GM12878 (cell line): ENCODE data around the gene TERB1. TPM values are rescaled to one million over a fixed set of nuclear protein-coding genes. Genes with fewer than 3 reads are reported as not detected.

Experiments used
- ATAC-seq: fragments of 200-7000 bp; cut with Tn5 transposase; 3 replicates; pipeline ENCODE4 v1.9.1; 2020; ENCODE audit warnings: mild to moderate bottlenecking, moderate library complexity
- BruUV-seq: library from RNA; stranded (reverse); fragments of 400-500 nt; replicated peaks from 2 replicates; lab custom pipeline; 2021; lab: Mats Ljungman, UMichigan
- CTCF ChIA-PET: fragments of 300-600 bp; sonication (Branson Sonifier 250); formaldehyde crosslinking; extraction: SDS; loops from one replicate; lab custom pipeline; 2021; ENCODE audit warnings: inconsistent platforms; lab: Yijun Ruan, JAX
- POLR2A ChIA-PET: fragments of 350-600 bp; formaldehyde crosslinking; extraction: SDS; loops from one replicate; lab custom pipeline; 2021; ENCODE audit warnings: inconsistent platforms; lab: Charles Lee
- RAD21 ChIA-PET: fragments of 300-600 bp; sonication (Branson Sonifier 250); formaldehyde crosslinking; loops from one replicate; lab custom pipeline; 2023; ENCODE audit warnings: antibody characterized with exemption; ENCODE audit not compliant: unreplicated experiment; lab: Charles Lee
- SMC1A ChIA-PET: fragments of 300-600 bp; sonication (Branson Sonifier 250); formaldehyde crosslinking; loops from one replicate; lab custom pipeline; 2023; ENCODE audit not compliant: unreplicated experiment, uncharacterized antibody; lab: Charles Lee
- DNase-seq: peaks from one replicate; pipeline ENCODE4 v3.0.0-alpha.2; 2011; ENCODE audit warnings: low read depth, low spot score
- FAIRE-seq: peaks from 3 replicates; lab custom pipeline; 2011; peaks lifted over from hg19 to GRCh38; lab: Jason Lieb, UNC
- H2AFZ ChIP-seq: 2 replicates; pipeline ENCODE4 v1.6.0; 2011; ENCODE audit warnings: low read depth, low read length, control low read depth; ENCODE audit not compliant: control insufficient read depth
- H3K27ac ChIP-seq: 2 replicates; pipeline ENCODE4 v1.5.1; 2011; ENCODE audit warnings: control low read depth; ENCODE audit not compliant: control insufficient read depth, insufficient read depth
- H3K27me3 ChIP-seq, 2 experiments: replicated peaks in 1 of 2; 2 replicates each; pipeline versions ENCODE4 v1.6.0 to v1.6.1; 2011; ENCODE audit warnings: low read length in 1 of 2; ENCODE audit not compliant: control insufficient read depth in 2 of 2, insufficient read depth in 2 of 2
- H3K36me3 ChIP-seq, 2 experiments: 2 replicates each; pipeline ENCODE4 v1.5.1; 2011; ENCODE audit warnings: low read length in 1 of 2; ENCODE audit not compliant: control insufficient read depth in 2 of 2, insufficient read depth in 2 of 2
- H3K4me1 ChIP-seq: 2 replicates; pipeline ENCODE4 v1.6.1; 2011; ENCODE audit warnings: mild to moderate bottlenecking, low read length, moderate library complexity, mixed read lengths; ENCODE audit not compliant: control insufficient read depth, insufficient read depth
- H3K4me2 ChIP-seq: 2 replicates; pipeline ENCODE4 v1.6.0; 2011; ENCODE audit warnings: control low read depth; ENCODE audit not compliant: control insufficient read depth, insufficient read depth
- H3K4me3 ChIP-seq: fragments of 200-600 bp; sonication (generic); 2 replicates; pipeline ENCODE4 v1.5.1; 2016
- H3K79me2 ChIP-seq: 2 replicates; pipeline ENCODE4 v1.6.0; 2011; ENCODE audit warnings: low read length; ENCODE audit not compliant: control insufficient read depth, insufficient read depth
- H3K9ac ChIP-seq: 2 replicates; pipeline ENCODE4 v1.8.0; 2011; ENCODE audit warnings: low read length, control low read depth, mixed read lengths; ENCODE audit not compliant: control insufficient read depth, insufficient read depth
- H3K9me3 ChIP-seq: replicated peaks from 3 replicates; pipeline ENCODE4 v1.5.1; 2011; ENCODE audit warnings: mild to moderate bottlenecking, low read length; ENCODE audit not compliant: control insufficient read depth, insufficient read depth
- H4K20me1 ChIP-seq: 2 replicates; pipeline ENCODE4 v1.6.0; 2011; ENCODE audit not compliant: control insufficient read depth, insufficient read depth
- CEBPB ChIP-seq, 2 experiments: fragments of 150-350 bp in 1 of 2; IDR thresholded peaks; 2 replicates each; pipeline ENCODE4 v1.6.1; 2012 to 2014; ENCODE audit warnings: low read depth in 2 of 2, low read length in 2 of 2, borderline replicate concordance in 1 of 2, inconsistent platforms in 1 of 2
- CREB1 ChIP-seq: IDR thresholded peaks from 2 replicates; pipeline ENCODE4 v1.6.1; 2012; ENCODE audit warnings: low read depth, mild to moderate bottlenecking, inconsistent platforms
- MTA2 ChIP-seq: fragments of 450-650 bp; IDR thresholded peaks from 2 replicates; pipeline ENCODE4 v1.6.1; 2016; ENCODE audit warnings: low read depth, mild to moderate bottlenecking, moderate library complexity
- SMC3 ChIP-seq: IDR thresholded peaks from 2 replicates; pipeline ENCODE4 v1.6.1; 2011; ENCODE audit warnings: low read length, improper control_type of control experiment, borderline replicate concordance
- SRF ChIP-seq, 2 experiments: IDR thresholded peaks; 2 replicates each; pipeline ENCODE4 v1.6.1; 2011; ENCODE audit warnings: low read depth in 2 of 2, low read length in 2 of 2, mild to moderate bottlenecking in 1 of 2, moderate library complexity in 1 of 2
- SUPT20H ChIP-seq: IDR thresholded peaks from 2 replicates; pipeline ENCODE4 v1.6.1; 2011; ENCODE audit warnings: low read depth, mild to moderate bottlenecking, low read length, moderate library complexity, borderline replicate concordance; ENCODE audit not compliant: control insufficient read depth
- ZBED1 ChIP-seq: IDR thresholded peaks from 2 replicates; pipeline ENCODE4 v1.6.1; 2016; ENCODE audit warnings: borderline replicate concordance
- ZBTB33 ChIP-seq: fragments of 450-650 bp; IDR thresholded peaks from 2 replicates; pipeline ENCODE4 v1.6.1; 2017; ENCODE audit warnings: mild to moderate bottlenecking
- WGBS: methylation state at CpG from one replicate; pipeline ENCODE4 v1.1.6; 2016; ENCODE audit warnings: low lambda C conversion rate; ENCODE audit not compliant: insufficient replicate concordance, insufficient coverage; ENCODE audit errors: missing lambda C conversion rate; 5-methylcytosine and 5-hydroxymethylcytosine counted together
- in situ Hi-C: fragments of 300-500 bp; cut with MboI; formaldehyde crosslinking; loops from 9 replicates; pipeline ENCODE4 v1.14.3; 2018; ENCODE audit warnings: mixed read lengths
- intact Hi-C: fragments of 100-400 bp; cut with micrococcal nuclease; formaldehyde crosslinking; loops from one replicate; pipeline ENCODE4 v1.14.2; 2022; ENCODE audit not compliant: unreplicated experiment
- polyA plus RNA-seq, 11 experiments: library from polyadenylated mRNA; depleted of rRNA in 4 of 11; unstranded in 6 of 11; stranded (reverse) in 5 of 11; fragments of >200 nt; fragmentation: Nextera tagmentation in 4 of 11; fragmentation: Illumina TruSeq in 1 of 11; extraction: Ambion mirVana in 4 of 11; extraction: Trizol in 1 of 11; gene quantifications; 1 replicate in 1 of 11; 2 replicates in 10 of 11; pipeline versions ENCODE4 v1.2.1 to v1.2.3, GENCODE V29; 2011 to 2016; ENCODE audit warnings: inconsistent platforms in 2 of 11, missing spikeins in 2 of 11, low read depth in 1 of 11
- total RNA-seq, 4 experiments: library from RNA; depleted of rRNA in 3 of 4; stranded (reverse); fragments of >200 nt in 3 of 4; fragmentation: Illumina TruSeq in 1 of 4; extraction: Trizol in 1 of 4; gene quantifications; 2 replicates each; pipeline versions ENCODE4 v1.2.1 to v1.2.3, GENCODE V29; 2013 to 2021

Gene TERB1
- total and polyA plus RNA-seq, 10 of the 15 experiments (the other 5 are each of a cell fraction or from before 2014, with no cell fraction given), result 0.03 to 0.10 (median 0.06) TPM; not detected in 7

GRCh38 chr16:66841366-66841765 lies 40.0 kb upstream of the TERB1 start:
- Histone ChIP-seq H3K4me1 (no peaks in the 10 kb centered on the region), H3K9me3 (no peaks in the 10 kb centered on the region), H3K27ac (no peak overlapping the region), H3K4me3 (no peak overlapping the region), H3K9ac (no peak overlapping the region), H4K20me1 (no peaks in the 10 kb centered on the region), H3K27me3 (peaks cover 0 to 8% of the 10 kb centered on the region in 2 experiments; a peak in 3 of 4 replicates), H2AFZ (no peak overlapping the region), H3K36me3 (no peaks in the 10 kb centered on the region), H3K79me2 (no peaks in the 10 kb centered on the region), H3K4me2 (no peak overlapping the region)
- CTCF ChIA-PET, result interaction anchor here (1.5 to 3.2 kb wide), 2 partner anchors 10 to 27 kb away, joined by 6 to 26 read pairs; partner anchors contain the start of gene NAE1
- SMC1A ChIA-PET, result no interaction called here
- TF ChIP-seq ZBED1 (no peak), ZBTB33 (no peak), CEBPB (IDR thresholded peaks at IDR 0.05; ENCODE audit: borderline replicate concordance in 1 of 2, low read depth in 2 of 2, low read length in 2 of 2) (no peak), CREB1 (no peak), SMC3 (no peak), SUPT20H (no peak), SRF (IDR thresholded peaks at IDR 0.05; ENCODE audit: low read depth in 2 of 2, low read length in 2 of 2) (no peak), MTA2 (no peak)
- DNase-seq (no peak), FAIRE-seq (no peak), ATAC-seq (no peak)
- 56% methylated on average over 4 of the region's 4 CpGs for WGBS
- POLR2A ChIA-PET, result no interaction called here
- in situ Hi-C loops, result no loop called here
- RAD21 ChIA-PET, result no interaction called here
- intact Hi-C loops, result no loop called here
- BruUV-seq, result no TSS peak
